Hepatocyte (in vitro differentiated cells): Measurements from ENCODE around the gene ZCCHC13.

Source experiments
- EZH2 ChIP-seq: fragments of 200-600 bp; sonication (generic); IDR thresholded peaks from 2 replicates; pipeline ENCODE4 v1.6.1; 2016; ENCODE audit warnings: antibody characterized with exemption, mild to moderate bottlenecking, borderline replicate concordance
- TF ChIP-seq, protein P1 (sequence below): fragments of 200-600 bp; sonication (generic); IDR thresholded peaks from 2 replicates; pipeline ENCODE4 v1.5.1; 2016; ENCODE audit warnings: antibody characterized with exemption, mild to moderate bottlenecking; ENCODE audit not compliant: poor library complexity

DNA sequence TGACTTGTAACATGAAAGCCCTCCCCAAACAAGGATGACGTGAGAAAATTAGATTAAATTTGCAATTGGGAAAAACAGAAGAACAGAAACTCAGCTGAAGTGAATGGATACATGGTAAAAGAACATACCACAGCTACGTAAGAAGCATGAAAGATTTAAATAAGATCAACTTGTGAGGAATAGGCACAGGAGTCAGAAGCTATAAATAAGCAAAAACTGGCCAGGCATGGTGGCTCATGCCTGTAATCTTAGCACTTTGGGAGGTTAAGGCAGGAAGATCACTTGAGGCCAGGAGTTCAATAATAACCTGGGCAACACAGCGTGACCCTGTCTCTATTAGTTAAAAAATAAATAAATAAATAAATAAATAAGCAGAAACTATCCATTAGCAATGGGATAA is 33.6 kb upstream of the ZCCHC13 start:
- TF ChIP-seq, protein P1, sequence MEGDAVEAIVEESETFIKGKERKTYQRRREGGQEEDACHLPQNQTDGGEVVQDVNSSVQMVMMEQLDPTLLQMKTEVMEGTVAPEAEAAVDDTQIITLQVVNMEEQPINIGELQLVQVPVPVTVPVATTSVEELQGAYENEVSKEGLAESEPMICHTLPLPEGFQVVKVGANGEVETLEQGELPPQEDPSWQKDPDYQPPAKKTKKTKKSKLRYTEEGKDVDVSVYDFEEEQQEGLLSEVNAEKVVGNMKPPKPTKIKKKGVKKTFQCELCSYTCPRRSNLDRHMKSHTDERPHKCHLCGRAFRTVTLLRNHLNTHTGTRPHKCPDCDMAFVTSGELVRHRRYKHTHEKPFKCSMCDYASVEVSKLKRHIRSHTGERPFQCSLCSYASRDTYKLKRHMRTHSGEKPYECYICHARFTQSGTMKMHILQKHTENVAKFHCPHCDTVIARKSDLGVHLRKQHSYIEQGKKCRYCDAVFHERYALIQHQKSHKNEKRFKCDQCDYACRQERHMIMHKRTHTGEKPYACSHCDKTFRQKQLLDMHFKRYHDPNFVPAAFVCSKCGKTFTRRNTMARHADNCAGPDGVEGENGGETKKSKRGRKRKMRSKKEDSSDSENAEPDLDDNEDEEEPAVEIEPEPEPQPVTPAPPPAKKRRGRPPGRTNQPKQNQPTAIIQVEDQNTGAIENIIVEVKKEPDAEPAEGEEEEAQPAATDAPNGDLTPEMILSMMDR, result no peak
- no peak for TF ChIP-seq EZH2
